B cell (primary cell): Measurements from ENCODE around the gene ZNF324.

Experiments used
- EZH2 ChIP-seq: IDR thresholded peaks from 2 replicates; pipeline ENCODE4 v1.6.1; 2012; ENCODE audit warnings: borderline replicate concordance, low read depth, mild to moderate bottlenecking, moderate library complexity, low read length; ENCODE audit not compliant: insufficient read depth, poor library complexity, severe bottlenecking
- TF ChIP-seq, protein P1 (sequence below): fragments of 200-600 bp; IDR thresholded peaks from one replicate; pipeline ENCODE4 v1.8.0; 2022; ENCODE audit warnings: antibody characterized with exemption, mild to moderate bottlenecking

DNA sequence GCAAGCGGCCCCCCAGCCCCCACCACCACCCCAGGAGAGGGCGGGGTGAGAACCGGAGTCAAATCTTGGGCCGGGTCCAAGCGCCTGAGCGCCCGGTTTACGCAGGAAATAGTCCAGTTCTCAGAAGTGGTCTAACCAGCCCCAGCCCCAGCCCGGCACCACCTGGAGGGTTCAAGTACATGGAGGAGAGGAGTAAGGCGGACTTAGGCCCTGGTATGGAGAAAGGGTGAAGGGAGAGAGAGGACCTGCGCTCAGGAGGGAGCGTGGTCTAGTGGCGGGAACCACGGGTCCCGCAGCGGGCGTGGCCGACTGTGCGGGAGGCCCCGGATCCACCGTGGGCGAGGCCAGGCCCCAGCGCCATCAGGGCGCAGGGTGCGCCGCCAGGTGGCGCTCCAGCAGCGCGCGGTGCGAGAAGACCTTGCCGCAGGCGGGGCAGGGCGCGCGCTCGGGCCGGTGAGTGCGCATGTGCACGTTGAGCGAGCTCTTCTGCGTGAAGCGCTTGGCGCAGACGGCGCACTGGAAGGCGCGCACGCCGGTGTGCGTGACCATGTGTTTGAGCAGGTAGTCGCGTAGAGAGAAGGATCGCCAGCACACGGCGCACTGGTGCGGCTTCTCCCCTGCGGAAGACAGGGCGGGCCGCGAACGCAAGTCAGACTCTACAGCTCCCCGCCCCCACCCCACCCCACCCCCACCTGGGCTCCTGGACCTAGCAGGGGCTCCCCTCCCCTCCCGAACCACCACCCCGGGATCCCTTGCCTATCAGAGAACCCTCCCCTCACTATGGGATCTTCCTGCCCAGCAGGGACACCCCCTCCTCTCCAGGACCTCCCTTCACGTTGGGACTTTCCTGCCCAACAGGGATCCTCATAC is 47.0 kb downstream of the ZNF324 start:
- TF ChIP-seq, protein P1, sequence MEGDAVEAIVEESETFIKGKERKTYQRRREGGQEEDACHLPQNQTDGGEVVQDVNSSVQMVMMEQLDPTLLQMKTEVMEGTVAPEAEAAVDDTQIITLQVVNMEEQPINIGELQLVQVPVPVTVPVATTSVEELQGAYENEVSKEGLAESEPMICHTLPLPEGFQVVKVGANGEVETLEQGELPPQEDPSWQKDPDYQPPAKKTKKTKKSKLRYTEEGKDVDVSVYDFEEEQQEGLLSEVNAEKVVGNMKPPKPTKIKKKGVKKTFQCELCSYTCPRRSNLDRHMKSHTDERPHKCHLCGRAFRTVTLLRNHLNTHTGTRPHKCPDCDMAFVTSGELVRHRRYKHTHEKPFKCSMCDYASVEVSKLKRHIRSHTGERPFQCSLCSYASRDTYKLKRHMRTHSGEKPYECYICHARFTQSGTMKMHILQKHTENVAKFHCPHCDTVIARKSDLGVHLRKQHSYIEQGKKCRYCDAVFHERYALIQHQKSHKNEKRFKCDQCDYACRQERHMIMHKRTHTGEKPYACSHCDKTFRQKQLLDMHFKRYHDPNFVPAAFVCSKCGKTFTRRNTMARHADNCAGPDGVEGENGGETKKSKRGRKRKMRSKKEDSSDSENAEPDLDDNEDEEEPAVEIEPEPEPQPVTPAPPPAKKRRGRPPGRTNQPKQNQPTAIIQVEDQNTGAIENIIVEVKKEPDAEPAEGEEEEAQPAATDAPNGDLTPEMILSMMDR, result peak; percentile 76
- TF ChIP-seq EZH2, result no peak
